G401 (cell line): ENCODE measurements around the gene YIF1A. TPM values are rescaled to one million over a fixed set of nuclear protein-coding genes. Genes with fewer than 3 reads are reported as not detected.
"Not testable (repeated sequence)": the region's sequence is repeated elsewhere in the genome, so short reads cannot be mapped to it uniquely, and the experiment has no call there.

Source experiments
- DNase-seq: peaks from one replicate; pipeline ENCODE4 v3.0.0-alpha.2; 2015; ENCODE audit warnings: low spot score
- in situ Hi-C: cut with HindIII; loops from 2 replicates; pipeline ENCODE4 v1.10.0; 2016; ENCODE audit warnings: low sequenced_read_pairs, mixed read lengths
- total RNA-seq: library from RNA; depleted of rRNA; stranded (reverse); fragments of >200 nt; shearing (Covaris generic); gene quantifications from 2 replicates; pipeline ENCODE4 v1.2.3, GENCODE V29; 2014

The YIF1A gene
- total RNA-seq, 1 experiment from 2014 or later = 106 TPM

- in situ Hi-C loops = no loop called here
- DNase-seq = no peak
Measured at GRCh38 chr11:66313321-66314185, 24.6 kb upstream of the YIF1A start.

- DNase-seq = peak; percentile 91
- in situ Hi-C loops = no loop called here
Measured at GRCh38 chr11:66312549-66313320, 23.8 kb upstream of the YIF1A start.

- peak; percentile 94 for DNase-seq
- in situ Hi-C loops = no loop called here
Measured at GRCh38 chr11:66311965-66312548, 23.1 kb upstream of the YIF1A start.

GRCh38 chr11:66311470-66311964 lies 22.6 kb upstream of the YIF1A start:
- DNase-seq = no peak
- in situ Hi-C loops = no loop called here

- in situ Hi-C loops, DNase-seq: not testable (repeated sequence)
Measured at GRCh38 chr11:66310803-66311440, 22.0 kb upstream of the YIF1A start.

- DNase-seq = no peak
- in situ Hi-C loops = no loop called here
Measured at GRCh38 chr11:66310324-66310723, 21.4 kb upstream of the YIF1A start.

- in situ Hi-C loops = no loop called here
- DNase-seq = no peak
Measured at GRCh38 chr11:66309475-66309874, 20.5 kb upstream of the YIF1A start.

GRCh38 chr11:66302656-66303055 lies 13.7 kb upstream of the YIF1A start:
- in situ Hi-C loops = no loop called here

GRCh38 chr11:66299186-66299585 lies 10.2 kb upstream of the YIF1A start:
- DNase-seq = no peak
- in situ Hi-C loops = no loop called here

More at GRCh38 chr11:66302656-66303055, 13.7 kb upstream of the YIF1A start:
- DNase-seq = no peak

GRCh38 chr11:66297610-66298009 lies 8.7 kb upstream of the YIF1A start:
- in situ Hi-C loops = no loop called here

GRCh38 chr11:66294626-66295620 lies 6.0 kb upstream of the YIF1A start:
- no peak for DNase-seq
- in situ Hi-C loops = no loop called here

More at GRCh38 chr11:66297610-66298009, 8.7 kb upstream of the YIF1A start:
- DNase-seq = no peak

- in situ Hi-C loops = no loop called here
- no peak for DNase-seq
Measured at GRCh38 chr11:66293777-66294625, 5.1 kb upstream of the YIF1A start.

- in situ Hi-C loops = no loop called here
- no peak for DNase-seq
Measured at GRCh38 chr11:66293352-66293751, 4.4 kb upstream of the YIF1A start.

- in situ Hi-C loops = no loop called here
- peak; percentile 41 for DNase-seq
Measured at GRCh38 chr11:66292543-66293332, 3.8 kb upstream of the YIF1A start.

- in situ Hi-C loops = no loop called here
- DNase-seq = peak; percentile 39
Measured at GRCh38 chr11:66291706-66292542, 3.0 kb upstream of the YIF1A start, which contains the start of gene TMEM151A. Gene TMEM151A, plus strand, starts transcription at chr11:66291894. Its CDS starts 120 bp downstream, at chr11:66292014.

- in situ Hi-C loops = no loop called here
- no peak for DNase-seq
Measured at GRCh38 chr11:66291303-66291705, 2.4 kb upstream of the YIF1A start.
